NCI-H510A treated with DMSO at 0.1 percent for 48 hours (cell line): Measurements from ENCODE around the gene KIF18A.
"Not testable (repeated sequence)": the region's sequence is repeated elsewhere in the genome, so short reads cannot be mapped to it uniquely, and the experiment has no call there.

ENCODE experiments used
- DNase-seq: peaks from one replicate; lab custom pipeline; 2025; lab: John Stamatoyannopoulos, UW

Gene KIF18A

DNA sequence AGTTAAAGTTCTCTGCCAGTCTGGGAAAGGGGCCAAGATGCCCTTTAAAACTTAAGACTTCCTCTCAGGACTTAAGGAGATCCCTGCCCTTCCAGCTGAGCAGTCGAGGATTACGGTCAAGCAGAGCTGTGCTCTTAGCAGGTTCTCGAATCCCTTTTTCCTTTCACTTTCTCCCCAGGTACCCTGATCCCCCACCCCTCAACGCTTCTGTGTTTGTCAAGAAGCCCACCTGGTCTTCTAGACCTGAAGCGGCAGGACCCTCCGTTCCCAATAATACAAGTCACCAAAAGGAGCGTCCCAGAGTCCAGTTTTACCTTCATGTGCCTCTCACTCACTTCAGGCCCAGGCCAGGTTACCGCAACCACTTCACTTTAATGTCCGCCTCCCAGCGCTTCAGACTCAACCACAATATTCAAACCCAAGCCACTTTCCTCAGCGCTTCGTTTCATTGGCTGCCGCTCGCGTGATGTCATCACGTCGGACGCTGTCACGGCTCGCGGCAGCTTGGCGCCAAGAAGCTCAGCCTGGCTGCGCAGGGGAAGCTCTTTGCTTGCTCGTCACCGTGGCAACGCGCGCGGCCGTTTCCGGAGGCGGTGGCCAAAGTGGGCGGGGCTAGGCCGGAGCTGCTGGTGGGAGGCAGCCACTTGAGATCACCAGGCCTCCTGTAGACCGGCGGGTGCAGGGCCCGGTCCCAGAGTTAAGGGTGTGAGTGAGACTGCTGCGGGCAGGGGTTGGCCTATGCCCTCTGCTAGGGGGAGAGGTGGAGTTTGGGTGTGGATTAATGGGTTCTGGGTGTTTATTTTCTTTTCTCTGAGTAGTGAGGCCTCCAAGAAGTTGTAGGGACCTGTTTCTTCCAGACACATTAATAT lies at the start of gene KIF18A, which contains the start of gene METTL15:
TSS of gene KIF18A (minus strand) at position 407 of the 869 bp plus-strand sequence. CDS start 10,209 bp downstream, outside the sequence.
TSS of gene METTL15 (plus strand) at position 639 of the 869 bp plus-strand sequence. CDS start 4,947 bp downstream, outside the sequence.
- DNase-seq, result peak; percentile 86

- DNase-seq, result no peak
These were observed 45.6 kb upstream of the KIF18A start for GRCh38 chr11:28153586-28153985.

- DNase-seq, result no peak
These were observed 44.8 kb upstream of the KIF18A start for GRCh38 chr11:28152743-28153142.

- no peak for DNase-seq
These were observed 38.3 kb upstream of the KIF18A start for GRCh38 chr11:28146123-28146751.

DNA sequence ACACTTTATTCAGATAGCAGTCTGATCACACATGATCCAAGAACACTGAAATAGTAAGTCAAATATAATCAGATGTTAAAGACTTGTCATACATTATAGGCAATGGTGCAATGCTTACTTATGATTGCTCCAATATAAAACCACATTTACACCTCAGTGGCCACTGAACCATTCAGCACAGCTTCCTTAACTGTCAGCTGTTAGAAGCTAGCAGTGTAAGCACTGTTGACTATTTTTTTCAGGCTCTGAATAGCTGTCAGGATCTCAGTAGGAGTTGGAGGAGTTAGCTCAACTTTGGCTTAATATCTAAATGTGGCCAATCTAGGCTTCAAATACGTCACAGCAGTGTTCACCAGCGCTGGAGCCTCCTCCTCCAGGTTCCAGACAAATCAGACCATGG lies 36.9 kb upstream of the KIF18A start:
- DNase-seq, result no peak

DNA sequence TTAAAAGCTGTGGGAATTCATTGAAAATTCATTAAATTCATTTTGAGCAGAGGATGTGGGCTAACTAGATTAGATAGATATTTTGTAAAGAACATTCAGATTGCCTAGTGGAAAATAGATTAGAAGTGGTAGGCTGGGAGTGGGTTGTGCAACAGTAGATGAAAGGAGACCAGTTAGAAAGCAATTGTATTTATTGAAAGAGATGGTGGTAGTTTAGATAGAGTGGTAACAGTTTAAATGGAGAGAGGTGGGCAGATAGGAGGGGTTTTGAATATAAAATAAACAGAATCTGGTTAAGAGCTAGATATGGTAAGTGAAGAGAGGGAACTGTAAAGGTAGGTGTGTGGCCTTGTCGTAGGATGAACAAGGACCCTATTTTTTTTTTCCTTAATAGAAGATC lies 34.8 kb upstream of the KIF18A start:
- no peak for DNase-seq

GRCh38 chr11:28140689-28141455 lies 32.9 kb upstream of the KIF18A start:
- DNase-seq, result no peak

DNA sequence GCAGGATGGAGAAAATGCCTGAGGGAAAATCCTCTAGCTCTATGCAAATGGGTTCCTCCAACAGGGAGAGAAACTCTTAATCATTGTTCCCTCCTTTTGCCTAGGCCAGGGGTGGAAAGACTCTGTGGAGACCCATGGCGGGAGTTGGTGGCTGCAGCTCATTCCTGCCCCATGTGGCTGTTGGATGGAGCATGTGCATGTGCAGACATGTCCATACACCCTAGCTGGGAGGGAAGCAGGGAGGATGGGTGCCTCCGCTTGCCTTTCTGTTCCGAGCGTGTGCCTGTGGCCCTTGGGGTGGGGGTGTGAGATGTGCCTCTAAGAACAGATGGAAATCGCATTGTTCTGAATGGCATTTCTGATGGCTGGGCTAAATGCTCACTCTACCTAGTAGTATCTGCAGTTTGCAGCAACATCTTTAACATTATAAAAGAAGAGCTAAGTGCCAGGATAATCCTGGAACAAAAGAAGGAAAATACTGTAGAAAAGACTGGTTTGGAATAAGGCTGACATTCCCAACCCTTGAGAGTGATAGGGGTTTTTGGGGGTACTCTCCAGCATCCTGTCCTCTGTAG lies 32.0 kb upstream of the KIF18A start:
- no peak for DNase-seq

DNA sequence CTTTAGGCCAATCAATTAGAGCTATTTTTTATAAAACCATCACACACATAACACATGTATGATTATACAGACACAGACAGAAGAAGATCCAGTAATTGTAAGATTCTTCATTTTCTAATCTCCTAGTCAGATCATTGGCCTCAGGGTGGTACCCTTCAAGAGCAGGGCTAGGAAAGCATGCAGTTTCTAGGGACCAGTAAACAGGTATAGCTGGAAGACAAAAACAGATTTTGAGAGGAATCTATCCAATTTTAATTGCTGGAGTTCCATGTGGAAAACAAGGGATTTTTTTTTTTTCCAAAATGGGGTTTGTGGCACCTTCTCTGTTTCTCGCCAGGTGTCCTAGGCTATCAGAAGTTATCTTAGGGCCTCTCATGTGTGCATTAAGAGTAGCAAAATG lies 29.9 kb upstream of the KIF18A start:
- DNase-seq, result no peak

DNA sequence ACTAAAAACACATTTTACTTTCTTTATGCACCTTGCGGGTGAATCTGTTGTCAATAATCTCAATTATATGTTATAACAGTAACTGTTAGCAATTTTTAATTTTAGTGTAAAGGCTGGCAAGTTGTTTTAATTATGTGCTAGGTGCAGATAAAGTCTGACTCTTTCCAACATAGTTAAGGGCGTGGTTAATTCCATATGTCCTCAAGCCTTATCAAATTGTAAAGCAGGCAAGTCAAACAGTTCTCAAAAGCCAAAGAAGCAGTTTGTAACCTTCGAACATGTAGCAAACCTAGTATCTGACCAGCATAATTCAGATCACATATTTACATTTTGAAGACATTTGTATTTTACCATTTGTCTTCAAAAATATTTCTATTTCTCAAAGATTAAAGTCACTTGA lies 29.4 kb upstream of the KIF18A start:
- no peak for DNase-seq

- DNase-seq, result not testable (repeated sequence)
These were observed 28.2 kb upstream of the KIF18A start for GRCh38 chr11:28136157-28136556.

- DNase-seq, result no peak
These were observed 25.2 kb upstream of the KIF18A start for GRCh38 chr11:28133146-28133545.

DNA sequence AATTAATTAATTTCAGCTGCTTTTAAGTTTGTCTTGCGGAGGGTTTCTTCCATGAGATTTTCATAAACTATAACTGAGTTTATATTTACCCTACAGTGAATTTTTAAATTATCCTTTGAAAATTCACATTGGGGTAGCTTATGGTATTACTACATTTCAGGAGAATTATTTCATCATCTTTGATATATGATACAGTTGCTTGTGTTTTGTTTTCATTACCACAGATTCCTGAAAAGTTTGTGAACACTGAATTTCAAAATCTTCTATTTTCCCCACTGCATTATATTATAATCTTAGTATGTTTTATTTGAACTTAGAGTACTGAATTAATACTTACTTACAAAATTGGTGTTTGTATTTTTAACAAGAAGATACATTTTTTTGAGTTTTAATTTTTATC lies 24.6 kb upstream of the KIF18A start:
- DNase-seq, result no peak

GRCh38 chr11:28123151-28123581 lies 15.2 kb upstream of the KIF18A start:
- DNase-seq, result no peak

DNA sequence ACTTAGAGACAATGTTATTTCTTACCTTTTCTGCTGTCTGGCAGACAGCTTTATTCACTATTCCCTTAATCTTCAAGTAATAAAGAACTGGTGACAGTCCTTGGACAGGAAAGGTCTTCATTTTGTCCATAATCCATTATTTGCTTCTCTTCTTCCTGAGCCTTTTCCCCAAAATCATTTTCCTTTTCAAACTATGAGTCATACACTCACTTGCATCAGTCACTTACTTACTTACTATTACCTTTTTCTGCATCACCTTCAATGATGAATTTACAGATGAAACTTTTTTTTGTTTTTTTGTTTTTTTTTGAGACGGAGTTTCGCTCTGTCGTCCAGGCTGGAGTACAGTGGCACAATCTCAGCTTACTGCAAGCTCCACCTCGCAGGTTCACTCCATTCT lies 9.8 kb upstream of the KIF18A start:
- DNase-seq, result no peak

- DNase-seq, result no peak
These were observed 6.8 kb upstream of the KIF18A start for GRCh38 chr11:28114731-28115130.

DNA sequence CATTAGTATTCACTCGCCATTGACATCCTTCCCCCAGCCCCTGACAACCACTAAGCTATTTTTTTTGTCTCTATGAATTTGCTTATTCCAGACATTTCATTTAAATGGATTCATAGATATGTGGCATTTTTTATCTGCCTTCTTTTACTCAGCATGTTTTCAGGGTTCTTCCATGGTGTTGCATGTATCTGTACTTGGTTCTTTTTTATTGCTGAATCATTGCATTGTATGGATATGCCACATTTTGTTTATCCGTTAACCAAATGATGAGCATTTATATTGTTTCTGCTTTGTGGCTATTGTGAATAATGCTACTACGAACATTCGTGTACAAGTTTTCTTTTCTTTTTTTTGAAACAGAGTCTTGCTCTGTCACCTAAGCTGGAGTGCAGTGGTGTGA lies 6.2 kb upstream of the KIF18A start:
- no peak for DNase-seq

DNA sequence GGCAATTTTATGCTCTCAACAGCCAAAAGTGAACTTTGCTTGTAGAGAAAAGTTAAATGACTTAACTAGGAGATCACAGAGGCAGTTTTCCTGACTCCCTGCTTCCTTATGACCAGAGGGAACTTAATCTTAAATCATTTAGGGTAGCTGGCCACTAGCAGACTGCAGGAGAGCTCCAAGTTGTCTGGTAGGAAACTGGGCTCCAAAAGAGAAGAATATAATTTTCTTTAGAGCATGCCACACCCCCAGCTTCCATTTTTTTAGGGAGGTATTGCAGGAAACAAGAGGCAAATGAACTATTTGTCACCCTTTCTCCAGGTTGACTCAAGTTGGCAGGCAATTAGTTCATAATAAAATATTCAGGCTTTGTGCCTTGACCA lies 2.9 kb upstream of the KIF18A start:
- DNase-seq, result no peak

DNA sequence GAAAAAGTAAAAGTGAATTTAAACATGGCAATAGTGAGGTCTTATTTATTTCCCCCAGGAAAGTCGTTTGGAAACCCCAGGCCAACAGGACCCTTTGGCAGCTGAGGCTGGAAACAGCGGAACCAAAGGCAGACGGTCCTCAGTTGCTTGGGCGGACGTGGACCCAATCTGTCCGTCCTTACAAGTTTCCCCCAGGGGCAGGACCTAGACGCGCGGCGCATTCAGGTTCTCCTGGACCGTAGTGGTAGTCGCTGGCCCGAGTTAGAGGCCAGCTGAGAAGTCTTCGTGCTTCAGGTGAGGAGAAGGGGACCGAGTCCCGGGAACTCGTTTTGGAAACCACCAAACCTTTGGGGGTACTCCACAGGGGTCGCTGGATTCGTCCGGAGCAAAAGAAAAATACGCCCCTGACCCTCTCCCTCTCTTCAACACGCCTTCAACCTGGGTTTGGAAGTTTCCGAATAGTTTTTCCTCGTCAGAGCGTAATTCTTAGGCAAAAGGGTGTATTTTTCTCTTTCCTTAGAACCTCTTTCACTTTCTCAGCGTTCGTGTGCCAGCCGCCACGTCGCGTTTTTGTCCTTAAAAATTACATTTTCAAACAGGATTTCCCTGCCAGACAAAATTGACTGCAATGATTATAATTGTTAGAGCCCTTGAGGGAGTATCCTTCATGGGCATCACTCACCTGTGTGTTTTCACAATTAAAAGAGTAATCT lies 2.3 kb upstream of the KIF18A start:
- peak; percentile 48 for DNase-seq

DNA sequence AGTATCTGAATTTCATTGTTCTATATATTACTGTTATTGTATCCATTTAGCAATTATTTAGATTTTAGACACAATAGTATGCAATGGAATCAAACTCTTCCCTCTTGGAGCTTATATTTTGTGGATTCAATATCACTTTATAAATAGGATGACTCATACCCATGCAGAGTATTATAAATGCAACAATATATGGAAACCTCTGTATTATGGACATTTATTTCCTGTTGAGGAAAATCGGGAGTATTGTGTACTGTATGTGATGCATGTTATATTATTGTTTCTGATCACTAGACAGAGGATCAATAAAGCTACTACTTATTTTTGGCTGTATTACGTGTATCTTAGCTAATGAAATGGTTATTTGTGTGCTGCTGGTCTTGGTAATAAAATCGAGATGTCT lies 1.0 kb upstream of the KIF18A start:
- DNase-seq, result no peak

DNA sequence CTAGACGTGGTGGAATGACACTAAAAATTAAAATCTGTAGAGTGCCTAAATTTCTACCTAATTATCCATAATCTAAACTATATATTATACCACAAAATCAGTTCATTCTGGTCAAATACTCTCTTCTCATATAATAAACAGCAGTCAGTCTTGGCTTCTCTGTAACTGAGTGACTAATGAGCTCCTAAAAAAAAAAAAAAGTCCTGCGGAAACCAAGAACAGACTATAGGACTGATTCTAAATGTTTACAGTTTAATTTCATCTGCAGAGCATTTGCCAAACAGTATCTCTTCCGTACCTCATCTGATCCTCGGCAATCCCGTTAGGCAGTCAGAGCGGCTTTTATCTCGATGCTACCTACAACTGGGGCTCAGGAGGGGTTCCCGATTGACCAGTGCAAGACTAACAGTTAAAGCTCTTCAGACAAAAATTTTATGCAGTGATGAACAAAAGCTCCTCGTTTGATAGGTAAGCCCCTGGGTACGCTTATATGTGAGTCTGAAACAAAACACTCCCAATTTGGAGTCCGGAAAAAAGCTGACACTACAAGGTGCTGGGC lies 686 bp downstream of the KIF18A start:
- peak; percentile 23 for DNase-seq
